HuH-7.5 (cell line): ENCODE data around the gene SUCO.

Experiments
- DNase-seq: peaks from one replicate; pipeline ENCODE4 v3.0.0; 2011; ENCODE audit warnings: low spot score

The SUCO gene

DNA sequence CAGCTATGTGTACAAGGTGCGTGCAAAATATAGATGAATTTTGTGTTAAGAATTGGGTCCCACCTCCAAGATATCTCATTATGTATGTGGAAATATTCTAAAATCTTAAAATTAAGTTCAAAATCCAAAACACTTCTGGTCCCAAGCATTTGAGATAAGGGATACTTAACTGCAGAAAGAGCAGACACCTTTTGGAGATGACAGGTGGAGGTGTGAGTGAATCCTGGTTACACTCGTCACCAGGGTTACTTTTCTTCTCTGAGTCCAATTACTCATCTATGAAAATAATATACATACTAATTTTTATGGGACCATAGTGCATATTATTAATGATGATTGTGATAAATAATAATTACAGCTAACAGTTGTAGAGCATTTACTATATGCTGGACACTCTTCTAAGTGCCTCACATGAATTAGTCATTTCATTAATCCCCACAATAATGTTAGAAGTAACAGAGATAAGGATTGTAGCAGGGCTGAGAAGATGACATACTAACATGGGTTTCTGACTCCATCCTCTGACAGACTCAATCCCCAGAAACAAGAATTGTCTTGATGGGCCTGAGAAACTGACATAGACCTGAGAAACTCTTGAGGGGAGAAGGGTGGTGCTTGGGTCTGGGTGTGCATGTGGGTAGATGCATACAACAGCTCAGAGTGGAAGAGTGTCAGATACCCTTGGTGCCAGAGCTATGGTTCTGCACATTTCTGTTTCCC, 117.7 kb downstream of the SUCO start:
- no peak for DNase-seq

DNA sequence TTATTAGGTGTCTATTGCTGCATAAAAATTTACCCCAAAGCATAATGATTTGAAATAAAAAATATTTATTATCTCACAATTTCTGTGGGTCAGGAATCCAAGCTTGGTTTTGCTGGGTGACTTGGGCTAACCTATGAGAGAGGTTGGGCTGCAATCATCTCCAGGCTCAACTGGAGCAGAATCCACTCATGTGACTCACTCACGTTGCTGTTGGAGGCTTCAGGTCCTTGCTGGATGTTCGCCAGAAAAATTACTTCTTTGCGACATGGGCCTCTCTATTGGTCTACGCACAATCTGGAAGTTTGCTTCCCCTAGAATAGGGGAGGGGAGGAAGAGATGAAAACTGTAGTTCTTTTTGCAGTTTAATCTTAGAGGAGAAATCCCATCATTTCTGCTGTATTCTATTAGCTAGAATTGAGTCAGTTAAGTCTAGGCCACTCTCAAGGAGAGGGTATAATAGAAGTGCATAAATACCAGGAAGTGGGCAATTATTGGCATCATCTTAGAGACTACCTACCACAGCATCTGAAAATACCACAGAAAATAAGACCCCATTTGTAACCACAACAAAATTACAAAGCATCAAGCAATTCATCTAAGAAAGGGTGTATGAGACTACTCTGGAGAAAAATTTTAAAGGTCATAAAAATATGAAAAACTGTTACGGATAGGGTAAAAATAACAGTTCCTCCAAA, 120.2 kb downstream of the SUCO start:
- DNase-seq = no peak

DNA sequence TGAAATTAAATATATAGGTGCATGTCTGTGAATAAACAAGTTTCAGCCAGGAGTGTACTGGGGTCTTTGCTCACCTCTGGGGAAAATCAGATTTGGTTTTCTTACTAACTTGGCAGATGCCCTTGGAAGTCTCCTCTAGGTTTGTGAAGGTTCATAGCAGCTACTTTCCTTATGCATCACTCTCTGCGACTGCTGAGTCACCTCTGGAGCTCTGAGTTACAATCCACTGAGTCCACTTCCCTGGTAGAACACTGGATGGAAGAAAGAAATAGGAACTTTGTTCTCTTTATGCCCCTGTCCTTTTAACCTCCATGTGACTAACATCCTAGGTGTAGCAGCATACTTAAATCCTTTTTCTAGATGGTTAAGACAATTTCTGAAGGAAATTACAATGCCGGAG, 121.6 kb downstream of the SUCO start:
- DNase-seq = no peak

DNA sequence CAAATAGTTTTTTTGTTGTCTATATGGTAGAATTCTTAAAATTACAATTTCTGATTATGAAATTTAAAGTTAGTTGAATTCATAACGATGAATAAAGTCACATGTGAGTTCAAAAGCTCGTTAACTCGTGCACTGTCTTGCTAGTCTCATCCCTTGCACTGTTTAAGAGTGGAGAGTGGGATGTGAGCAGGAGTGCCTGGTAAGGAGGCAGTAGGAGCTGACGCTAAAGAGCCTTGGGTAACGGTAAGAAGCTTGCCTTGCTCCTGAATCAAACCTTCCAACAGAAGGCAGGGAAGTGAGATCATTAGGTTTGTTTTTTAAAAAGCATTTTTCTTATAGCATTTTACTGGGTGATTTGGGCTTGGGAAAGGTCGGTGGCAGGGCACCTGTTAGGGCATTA, 123.6 kb downstream of the SUCO start:
- no peak for DNase-seq

DNA sequence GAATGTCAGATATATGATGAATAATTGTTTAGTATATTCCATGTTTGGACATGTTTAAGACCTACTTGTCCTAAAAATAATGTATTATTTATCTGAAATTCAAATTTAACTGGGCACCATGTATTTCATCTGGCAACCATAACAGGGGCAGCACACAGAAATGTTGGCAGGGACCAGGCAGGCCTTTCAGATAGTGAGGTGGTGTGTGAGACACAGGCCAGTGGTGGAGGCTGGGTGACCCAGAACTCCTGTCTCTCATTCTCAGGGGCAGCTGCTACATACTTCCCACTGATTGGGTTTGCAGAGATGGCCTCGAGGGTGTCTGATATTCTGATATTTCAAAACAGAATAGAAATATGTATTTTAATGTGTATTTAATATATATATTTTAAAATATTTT, 124.6 kb downstream of the SUCO start:
- DNase-seq = no peak

DNA sequence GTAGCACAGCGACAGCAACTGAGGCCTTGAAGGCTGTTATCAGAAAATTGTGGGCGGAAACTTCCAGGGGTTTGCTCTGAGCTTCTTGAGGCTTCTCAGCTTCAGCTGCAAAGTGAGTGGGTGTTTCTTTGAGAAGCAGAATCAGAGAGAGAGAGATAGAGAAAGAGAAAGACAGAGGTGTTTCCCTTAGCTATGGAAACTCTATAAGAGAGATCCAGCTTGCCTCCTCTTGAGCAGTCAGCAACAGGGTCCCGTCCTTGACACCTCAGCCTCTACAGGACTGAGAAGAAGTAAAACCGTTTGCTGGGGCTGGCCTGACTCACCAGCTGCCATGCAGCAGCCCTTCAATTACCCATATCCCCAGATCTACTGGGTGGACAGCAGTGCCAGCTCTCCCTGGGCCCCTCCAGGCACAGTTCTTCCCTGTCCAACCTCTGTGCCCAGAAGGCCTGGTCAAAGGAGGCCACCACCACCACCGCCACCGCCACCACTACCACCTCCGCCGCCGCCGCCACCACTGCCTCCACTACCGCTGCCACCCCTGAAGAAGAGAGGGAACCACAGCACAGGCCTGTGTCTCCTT, 126.0 kb downstream of the SUCO start, which contains the start of gene FASLG:
Gene FASLG, plus strand, starts transcription at position 233 of the 583 bp plus-strand sequence. Its CDS starts 99 bp downstream, at position 332.
- DNase-seq = no peak

DNA sequence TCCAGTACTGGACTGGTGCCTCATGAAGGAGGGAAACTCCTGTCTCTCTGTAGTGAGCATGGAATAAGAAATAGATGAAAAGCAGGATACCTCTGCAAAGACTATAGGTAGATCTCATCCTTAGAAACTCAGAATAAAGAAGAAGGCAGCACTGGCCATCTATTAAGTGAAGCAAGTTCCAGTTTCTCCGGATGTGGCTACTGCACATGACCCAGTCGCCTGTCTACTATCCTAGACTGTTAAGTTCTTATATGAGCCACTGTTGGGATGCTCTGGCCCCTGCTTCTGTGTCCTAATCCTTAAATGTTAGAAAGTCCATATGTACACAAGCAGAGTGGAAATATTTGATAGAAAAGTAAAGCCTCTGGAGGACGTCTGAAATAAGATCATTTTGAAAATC, 128.2 kb downstream of the SUCO start:
- DNase-seq = no peak
